Activated CD4-positive, alpha-beta T cell treated with anti-CD3 and anti-CD28 coated beads, Interleukin-2, amount 10 ng/mL, durations not matched to agents 24 days and 14 days (primary cell): ENCODE results near the gene TPRG1L. TPM values are rescaled to one million over a fixed set of nuclear protein-coding genes. Genes with fewer than 3 reads are reported as not detected.

Experiments
- DNase-seq: peaks from one replicate; pipeline ENCODE4 v3.0.0; 2022
- H3K27ac Mint-ChIP-seq: one replicate; pipeline ENCODE4 v1.8.0; 2022; ENCODE audit warnings: mild to moderate bottlenecking, mixed read lengths
- H3K27me3 Mint-ChIP-seq: one replicate; pipeline ENCODE4 v1.8.0; 2022; ENCODE audit warnings: mixed read lengths
- H3K36me3 Mint-ChIP-seq: one replicate; pipeline ENCODE4 v1.8.0; 2022; ENCODE audit warnings: low read depth, mild to moderate bottlenecking, mixed read lengths
- H3K4me1 Mint-ChIP-seq: one replicate; pipeline ENCODE4 v1.8.0; 2021; ENCODE audit warnings: mixed read lengths
- H3K4me3 Mint-ChIP-seq: one replicate; pipeline ENCODE4 v1.8.0; 2022; ENCODE audit warnings: mild to moderate bottlenecking, moderate library complexity, mixed read lengths
- H3K9me3 Mint-ChIP-seq: one replicate; pipeline ENCODE4 v1.8.0; 2021; ENCODE audit warnings: mixed read lengths
- intact Hi-C: fragments of 100-400 bp; cut with micrococcal nuclease; formaldehyde crosslinking; loops from one replicate; pipeline ENCODE4 v1.15.1; 2023
- total RNA-seq: library from RNA; stranded (reverse); gene quantifications from 2 replicates; pipeline ENCODE4 v1.2.3, GENCODE V29; 2022

The TPRG1L gene
- total RNA-seq, 1 donor from 2014 or later = 9.7 TPM

- H3K36me3 Mint-ChIP-seq = peaks cover 24% of the 10 kb centered on the region
- H3K4me3 Mint-ChIP-seq = no peak overlapping the region
- H3K4me1 Mint-ChIP-seq = peaks cover 17% of the 10 kb centered on the region
- H3K27ac Mint-ChIP-seq = no peak overlapping the region
- peaks cover 2% of the 10 kb centered on the region for H3K27me3 Mint-ChIP-seq
- no peaks in the 10 kb centered on the region for H3K9me3 Mint-ChIP-seq
- no peak for DNase-seq
- intact Hi-C loops = no loop called here
These were observed 20.4 kb downstream of the TPRG1L start for GRCh38 chr1:3645247-3645646.

DNA sequence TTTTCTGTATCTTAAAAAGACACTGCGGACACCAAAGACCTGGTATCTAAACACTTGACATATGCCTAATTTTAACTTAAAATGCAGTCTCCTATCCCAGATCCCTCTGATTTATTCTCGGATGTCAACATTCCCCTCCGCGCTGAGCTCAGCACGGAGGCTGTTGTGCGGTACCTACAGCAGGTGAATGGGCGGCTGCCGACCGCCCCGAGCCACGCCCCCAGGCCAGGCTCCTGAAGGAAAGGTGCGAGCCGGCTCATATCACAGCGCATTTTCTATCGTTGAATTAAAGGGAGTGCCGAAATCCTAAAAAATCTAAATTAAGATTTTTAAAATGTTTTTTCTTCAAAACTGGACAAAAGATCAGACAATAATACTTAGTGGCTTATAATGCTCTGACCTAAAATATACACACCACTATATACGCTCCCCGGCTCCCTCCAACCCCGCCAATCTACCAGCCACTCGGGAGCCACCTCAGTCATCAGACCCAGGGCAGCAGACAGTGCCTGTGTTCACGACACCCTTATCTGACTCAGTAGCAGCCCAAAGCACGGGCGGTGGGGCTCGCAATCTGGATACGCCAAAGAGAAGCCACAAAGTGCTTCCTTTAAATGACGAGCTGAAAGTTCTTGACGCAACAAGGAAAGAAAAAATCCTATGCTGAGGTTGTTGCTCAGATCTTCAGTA, 21.0 kb downstream of the TPRG1L start:
- H3K27ac Mint-ChIP-seq = no peak overlapping the region
- H3K4me3 Mint-ChIP-seq = no peak overlapping the region
- intact Hi-C loops = no loop called here
- no peaks in the 10 kb centered on the region for H3K9me3 Mint-ChIP-seq
- peaks cover 24% of the 10 kb centered on the region for H3K36me3 Mint-ChIP-seq
- H3K4me1 Mint-ChIP-seq = peaks cover 17% of the 10 kb centered on the region
- DNase-seq = no peak
- peaks cover 4% of the 10 kb centered on the region for H3K27me3 Mint-ChIP-seq

DNA sequence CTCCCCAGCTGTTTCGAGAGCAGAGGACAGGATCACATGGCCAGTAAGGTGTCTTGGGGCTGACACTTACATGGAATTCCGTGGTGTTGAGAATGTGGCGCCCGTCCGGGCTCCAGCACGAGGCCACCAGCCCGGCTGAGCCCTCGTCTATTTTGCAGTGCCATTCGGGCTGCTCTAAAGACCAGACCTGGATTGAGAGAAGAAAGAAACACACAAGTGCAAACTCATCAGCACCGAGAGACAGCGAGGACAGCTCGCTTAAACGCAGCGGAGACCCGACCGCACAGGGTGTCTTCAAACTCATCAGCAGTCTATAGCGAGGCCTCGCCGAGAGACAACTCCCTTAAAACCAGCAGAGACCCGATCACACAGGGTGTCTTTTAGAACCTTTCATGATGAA, 21.8 kb downstream of the TPRG1L start:
- no peaks in the 10 kb centered on the region for H3K9me3 Mint-ChIP-seq
- intact Hi-C loops = no loop called here
- H3K4me1 Mint-ChIP-seq = peaks cover 20% of the 10 kb centered on the region
- H3K4me3 Mint-ChIP-seq = no peak overlapping the region
- H3K36me3 Mint-ChIP-seq = peaks cover 24% of the 10 kb centered on the region
- no peak overlapping the region for H3K27ac Mint-ChIP-seq
- DNase-seq = no peak
- peaks cover 9% of the 10 kb centered on the region for H3K27me3 Mint-ChIP-seq

- peak; percentile 97 for DNase-seq
- Mint-ChIP-seq H3K4me1 (peaks cover 20% of the 10 kb centered on the region), H3K27me3 (peaks cover 26% of the 10 kb centered on the region), H3K36me3 (peaks cover 14% of the 10 kb centered on the region), H3K27ac (peak within 1 kb of the TSS; percentile 53), H3K9me3 (no peaks in the 10 kb centered on the region), H3K4me3 (peak within 1 kb of the TSS; percentile 80)
- intact Hi-C loops = loop anchor here (1.0 to 10.0 kb wide), 4 partner anchors 25 to 147 kb away; partner anchors contain the start of genes LRRC47 and SMIM1
These were observed 24.8 kb downstream of the TPRG1L start, which contains the start of gene WRAP73 for GRCh38 chr1:3649342-3650247. WRAP73 (minus strand) TSS chr1:3650103; CDS start chr1:3649999, 104 bp downstream.

DNA sequence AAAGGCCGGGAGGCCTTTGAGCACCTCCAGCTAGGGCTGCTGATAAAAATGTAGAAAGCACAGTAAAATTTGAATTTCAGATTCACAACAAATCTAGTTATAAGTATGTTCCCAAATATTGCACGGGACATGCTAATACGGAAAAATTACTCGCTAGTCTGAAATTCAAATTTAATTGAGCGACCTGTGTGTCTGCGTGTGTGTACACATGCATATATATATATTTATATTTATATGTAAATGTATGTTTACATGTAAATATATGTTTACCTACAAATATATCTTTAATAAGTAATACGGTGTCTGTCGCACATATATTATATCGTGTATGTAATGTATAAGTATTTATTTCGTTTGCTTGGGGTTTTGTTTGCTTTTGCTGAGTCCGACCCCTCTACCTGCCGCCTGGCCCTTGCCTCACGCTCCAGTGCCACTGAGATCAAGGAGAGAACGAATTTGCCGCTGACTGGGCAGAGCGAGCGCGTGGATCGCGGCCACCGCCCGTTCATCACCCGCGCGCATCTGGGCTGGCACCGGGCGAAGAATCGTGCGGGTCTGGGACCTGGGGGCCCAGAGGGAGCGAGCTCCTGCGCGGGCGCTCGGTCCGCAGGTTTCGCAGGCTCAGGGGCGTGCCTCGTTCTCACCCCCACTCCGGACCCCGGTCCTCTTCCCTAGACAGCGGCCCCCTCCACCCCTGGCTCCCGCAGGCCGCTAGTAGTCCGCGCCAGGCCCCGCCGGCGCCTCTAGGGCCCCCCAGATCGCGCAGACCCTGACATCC, 25.6 kb downstream of the TPRG1L start:
- Mint-ChIP-seq H3K9me3 (no peaks in the 10 kb centered on the region), H3K4me1 (peaks cover 20% of the 10 kb centered on the region), H3K4me3 (peak overlapping the region; percentile 80), H3K36me3 (peaks cover 9% of the 10 kb centered on the region), H3K27me3 (peaks cover 34% of the 10 kb centered on the region), H3K27ac (peak overlapping the region; percentile 53)
- intact Hi-C loops = loop anchor here (1.0 to 10.0 kb wide), 4 partner anchors 26 to 146 kb away; partner anchors contain the start of genes LRRC47 and SMIM1
- no peak for DNase-seq

DNA sequence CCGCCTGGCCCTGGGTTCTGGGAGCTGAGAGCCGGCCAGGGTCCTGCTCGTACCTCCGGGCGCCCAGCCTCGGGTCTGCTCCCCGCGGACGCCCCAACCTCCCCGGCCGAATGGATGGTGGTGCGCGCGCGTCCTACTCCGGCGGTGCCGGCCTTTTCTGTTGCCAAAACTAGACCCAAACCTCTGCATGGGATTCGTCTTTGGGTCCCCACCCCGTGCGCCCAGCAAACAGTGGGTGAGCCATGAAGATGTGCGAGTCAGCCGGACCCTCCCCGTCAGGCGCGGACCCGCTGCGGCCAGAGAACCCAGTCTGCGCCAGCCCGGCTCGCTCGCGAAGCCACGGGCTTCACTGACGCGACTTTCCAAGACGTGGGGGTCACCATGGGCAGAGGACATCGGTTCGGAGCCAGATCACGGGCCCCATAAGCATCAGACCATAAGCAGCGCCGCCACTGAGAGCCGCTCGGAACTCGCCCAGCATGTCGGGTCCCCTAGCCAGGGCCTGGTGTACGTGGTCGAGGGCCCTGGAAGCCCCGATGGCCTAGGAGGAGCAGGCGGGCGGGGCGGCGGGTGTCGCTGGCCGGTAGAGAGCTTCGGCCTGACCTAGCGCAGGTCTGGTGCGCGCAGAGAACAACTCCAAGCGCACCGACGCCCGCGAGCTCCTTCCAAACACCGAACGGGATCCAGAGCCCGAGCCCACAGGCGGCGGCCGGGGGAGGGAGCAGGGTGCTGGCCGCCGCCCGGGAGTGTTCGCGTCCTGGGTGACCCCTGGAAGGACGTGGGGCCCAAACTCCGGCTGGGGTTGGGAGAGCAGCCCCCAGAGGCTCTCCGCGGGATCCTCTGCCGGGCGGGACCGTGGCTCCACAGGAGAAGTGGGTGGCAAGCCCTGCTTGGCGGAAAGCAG, 26.5 kb downstream of the TPRG1L start:
- Mint-ChIP-seq H3K27me3 (peaks cover 42% of the 10 kb centered on the region), H3K4me3 (peak overlapping the region; percentile 53), H3K4me1 (peaks cover 20% of the 10 kb centered on the region), H3K9me3 (no peaks in the 10 kb centered on the region), H3K36me3 (peaks cover 7% of the 10 kb centered on the region), H3K27ac (no peak overlapping the region)
- DNase-seq = peak; percentile 61
- intact Hi-C loops = loop anchor here (2.0 to 10.0 kb wide), 2 partner anchors 74 to 122 kb away; partner anchors contain the start of gene SMIM1

DNA sequence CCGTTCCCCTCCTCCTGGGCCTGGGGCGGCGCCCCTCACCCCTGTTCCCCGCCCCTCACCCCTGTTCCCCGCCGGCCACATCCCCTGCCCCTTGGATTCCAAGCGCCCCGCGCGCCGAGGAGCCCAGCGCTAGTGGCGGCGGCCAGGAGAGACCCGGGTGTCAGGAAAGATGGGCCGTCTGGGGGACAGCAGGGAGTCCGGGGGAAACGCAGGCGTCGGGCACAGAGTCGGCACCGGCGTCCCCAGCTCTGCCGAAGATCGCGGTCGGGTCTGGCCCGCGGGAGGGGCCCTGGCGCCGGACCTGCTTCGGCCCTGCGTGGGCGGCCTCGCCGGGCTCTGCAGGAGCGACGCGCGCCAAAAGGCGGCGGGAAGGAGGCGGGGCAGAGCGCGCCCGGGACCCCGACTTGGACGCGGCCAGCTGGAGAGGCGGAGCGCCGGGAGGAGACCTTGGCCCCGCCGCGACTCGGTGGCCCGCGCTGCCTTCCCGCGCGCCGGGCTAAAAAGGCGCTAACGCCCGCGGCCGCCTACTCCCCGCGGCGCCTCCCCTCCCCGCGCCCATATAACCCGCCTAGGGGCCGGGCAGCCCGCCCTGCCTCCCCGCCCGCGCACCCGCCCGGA, 27.2 kb downstream of the TPRG1L start, which contains the start of gene TP73:
Gene TP73 (plus strand): TSS at position 587 of the 618 bp plus-strand sequence. CDS start 29,850 bp downstream, outside the sequence.
- Mint-ChIP-seq H3K4me3 (peak within 1 kb of the TSS; percentile 53), H3K27ac (no peak within 1 kb of the TSS), H3K27me3 (peaks cover 44% of the 10 kb centered on the region), H3K4me1 (peaks cover 20% of the 10 kb centered on the region), H3K36me3 (peaks cover 4% of the 10 kb centered on the region), H3K9me3 (no peaks in the 10 kb centered on the region)
- intact Hi-C loops = loop anchor here (2.0 to 10.0 kb wide), 2 partner anchors 73 to 121 kb away; partner anchors contain the start of gene SMIM1
- peak; percentile 71 for DNase-seq

DNA sequence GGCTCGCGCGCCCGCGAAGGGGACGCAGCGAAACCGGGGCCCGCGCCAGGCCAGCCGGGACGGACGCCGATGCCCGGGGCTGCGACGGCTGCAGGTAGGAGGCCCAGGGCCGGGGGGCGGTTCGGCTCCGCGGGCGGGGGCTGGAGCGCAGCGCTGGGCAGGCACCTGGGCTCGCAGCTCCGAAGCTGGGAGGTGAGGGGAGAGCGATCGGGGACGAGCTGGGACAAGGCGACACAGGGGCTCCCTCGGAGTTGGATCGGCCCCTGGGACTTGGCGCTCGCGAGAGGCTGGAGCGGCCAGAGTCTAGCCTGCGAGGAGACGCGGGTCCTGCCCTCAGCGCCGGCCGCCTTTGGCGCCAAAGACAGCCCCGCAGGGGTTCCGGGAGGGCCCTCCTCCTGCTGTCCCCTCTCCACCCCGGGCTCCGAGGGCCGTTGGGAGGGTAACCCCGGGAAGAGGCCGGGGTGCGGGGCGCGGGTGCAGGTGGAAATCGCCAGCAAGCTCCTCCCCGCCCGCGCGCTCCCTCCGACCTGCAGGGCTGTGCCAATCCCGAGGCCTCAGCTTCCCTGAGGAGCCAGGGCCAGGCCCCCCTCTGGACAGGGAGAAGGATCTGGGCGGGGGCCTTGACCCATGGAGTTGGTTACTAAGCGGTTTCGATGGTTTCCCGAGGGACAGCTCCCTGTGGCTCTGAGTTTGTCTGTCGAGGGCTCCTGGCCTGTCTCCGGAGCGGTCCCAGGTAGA, 27.9 kb downstream of the TPRG1L start:
- DNase-seq = no peak
- no peak overlapping the region for H3K27ac Mint-ChIP-seq
- H3K4me3 Mint-ChIP-seq = peak overlapping the region; percentile 53
- peaks cover 20% of the 10 kb centered on the region for H3K4me1 Mint-ChIP-seq
- intact Hi-C loops = loop anchor here (10.0 kb wide), 1 partner anchor 72 kb away; no protein-coding TSS in a partner anchor
- no peaks in the 10 kb centered on the region for H3K9me3 Mint-ChIP-seq
- peaks cover 4% of the 10 kb centered on the region for H3K36me3 Mint-ChIP-seq
- peaks cover 44% of the 10 kb centered on the region for H3K27me3 Mint-ChIP-seq

DNA sequence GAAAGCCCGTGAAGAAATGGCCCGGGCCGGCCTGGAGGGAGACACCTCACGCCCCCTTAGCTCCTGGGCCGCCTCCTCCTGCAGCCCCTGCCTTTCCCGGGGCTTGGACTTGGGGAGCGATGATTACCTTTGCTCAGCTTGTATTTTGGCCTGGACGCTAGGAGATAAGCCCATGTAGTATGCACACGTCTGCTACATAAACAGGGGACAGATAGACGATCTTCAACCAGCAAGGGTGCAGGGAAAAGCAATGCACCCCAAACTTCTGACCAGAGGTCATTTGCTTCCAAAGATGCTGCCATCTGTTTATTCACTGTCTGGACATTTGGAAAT, 28.4 kb downstream of the TPRG1L start:
- Mint-ChIP-seq H3K4me3 (peak overlapping the region; percentile 53), H3K36me3 (peaks cover 2% of the 10 kb centered on the region), H3K27me3 (peaks cover 44% of the 10 kb centered on the region), H3K9me3 (no peaks in the 10 kb centered on the region), H3K27ac (no peak overlapping the region), H3K4me1 (peaks cover 14% of the 10 kb centered on the region)
- intact Hi-C loops = loop anchor here (10.0 kb wide), 1 partner anchor 72 kb away; no protein-coding TSS in a partner anchor
- no peak for DNase-seq

DNA sequence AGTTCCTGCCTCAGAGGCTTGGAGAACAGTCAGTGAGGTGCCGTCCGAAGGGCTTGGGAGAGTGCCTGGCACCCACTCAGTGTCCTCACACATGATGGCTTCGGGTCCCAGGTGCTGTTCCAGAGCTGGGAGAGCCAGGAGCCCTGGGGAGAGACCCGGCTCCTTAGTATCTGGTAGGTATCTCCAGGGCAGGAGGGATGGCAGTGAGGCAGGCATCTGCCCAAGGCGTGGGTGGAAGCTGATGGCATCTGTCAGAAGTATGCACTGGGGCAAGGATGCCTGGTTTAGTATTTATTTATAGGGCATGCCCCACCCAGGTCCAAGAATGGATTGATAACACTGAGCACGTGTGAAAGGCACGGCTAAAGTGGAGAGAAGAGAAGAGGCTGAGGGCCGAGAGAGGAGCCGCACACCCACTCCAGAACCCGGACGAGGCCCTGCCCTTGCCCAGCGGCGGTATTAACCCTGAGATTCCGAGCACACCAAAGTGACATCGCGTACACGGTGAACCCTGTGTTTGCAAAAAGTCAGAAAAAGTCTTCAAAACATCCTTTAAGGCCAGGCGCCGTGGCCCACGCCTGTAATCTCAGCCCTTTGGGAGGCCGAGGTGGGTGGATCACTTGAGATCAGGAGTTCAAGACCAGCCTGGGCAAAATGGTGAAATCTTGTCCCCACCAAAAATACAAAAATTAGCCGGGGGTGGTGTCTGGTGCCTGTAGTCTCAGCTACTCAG, 29.9 kb downstream of the TPRG1L start:
- Mint-ChIP-seq H3K27me3 (peaks cover 46% of the 10 kb centered on the region), H3K4me1 (peaks cover 4% of the 10 kb centered on the region), H3K9me3 (no peaks in the 10 kb centered on the region), H3K4me3 (no peak overlapping the region), H3K27ac (no peak overlapping the region), H3K36me3 (peaks cover 2% of the 10 kb centered on the region)
- intact Hi-C loops = loop anchor here (10.0 kb wide), 1 partner anchor 70 kb away; no protein-coding TSS in a partner anchor
- no peak for DNase-seq

GRCh38 chr1:3656450-3657095, 31.8 kb downstream of the TPRG1L start:
- Mint-ChIP-seq H3K36me3 (no peaks in the 10 kb centered on the region), H3K27ac (no peak overlapping the region), H3K27me3 (peaks cover 41% of the 10 kb centered on the region), H3K9me3 (no peaks in the 10 kb centered on the region), H3K4me3 (no peak overlapping the region), H3K4me1 (no peaks in the 10 kb centered on the region)
- intact Hi-C loops = loop anchor here (10.0 kb wide), 1 partner anchor 68 kb away; no protein-coding TSS in a partner anchor
- no peak for DNase-seq
